NCI-H1436 treated with DMSO at 0.1 percent for 48 hours (cell line): Measurements from ENCODE around the gene CD4.
"Not testable (repeated sequence)": the region's sequence is repeated elsewhere in the genome, so short reads cannot be mapped to it uniquely, and the experiment has no call there.

Source experiments
- DNase-seq: peaks from one replicate; lab custom pipeline; 2025; lab: John Stamatoyannopoulos, UW

The CD4 gene

GRCh38 chr12:6847676-6848075, 58.3 kb downstream of the CD4 start:
- DNase-seq: no peak

- no peak for DNase-seq
These were observed 60.1 kb downstream of the CD4 start for GRCh38 chr12:6849427-6849826.

- no peak for DNase-seq
These were observed 60.7 kb downstream of the CD4 start for GRCh38 chr12:6849976-6850560.

- DNase-seq: no peak
These were observed 61.4 kb downstream of the CD4 start for GRCh38 chr12:6850796-6851152.

GRCh38 chr12:6851153-6851920, 62.0 kb downstream of the CD4 start, which contains the start of gene CDCA3:
Gene CDCA3 (minus strand): TSS chr12:6851286. CDS start chr12:6850952, 334 bp downstream.
- peak; percentile 99 for DNase-seq

GRCh38 chr12:6851921-6852650, 62.8 kb downstream of the CD4 start, which contains the start of gene USP5:
Gene USP5 (plus strand): TSS chr12:6852150. CDS start chr12:6852180, 30 bp downstream.
- DNase-seq: peak; percentile 99

- DNase-seq: no peak
These were observed 63.5 kb downstream of the CD4 start for GRCh38 chr12:6852651-6853354.

GRCh38 chr12:6853626-6854025, 64.3 kb downstream of the CD4 start:
- no peak for DNase-seq

- no peak for DNase-seq
These were observed 64.7 kb downstream of the CD4 start for GRCh38 chr12:6854036-6854435.

- DNase-seq: no peak
These were observed 66.0 kb downstream of the CD4 start for GRCh38 chr12:6855322-6855721.

GRCh38 chr12:6858799-6859198, 69.5 kb downstream of the CD4 start:
- no peak for DNase-seq

GRCh38 chr12:6860116-6860515, 70.8 kb downstream of the CD4 start:
- DNase-seq: no peak

- DNase-seq: no peak
These were observed 71.6 kb downstream of the CD4 start for GRCh38 chr12:6860942-6861341.

GRCh38 chr12:6861391-6861790, 72.1 kb downstream of the CD4 start:
- DNase-seq: no peak

GRCh38 chr12:6863033-6863432, 73.7 kb downstream of the CD4 start:
- DNase-seq: no peak

- no peak for DNase-seq
These were observed 74.4 kb downstream of the CD4 start for GRCh38 chr12:6863586-6864321.

- DNase-seq: not testable (repeated sequence)
These were observed 76.0 kb downstream of the CD4 start for GRCh38 chr12:6865307-6865706.

- no peak for DNase-seq
These were observed 77.0 kb downstream of the CD4 start for GRCh38 chr12:6866163-6866919.

GRCh38 chr12:6866920-6867412, 77.6 kb downstream of the CD4 start:
- DNase-seq: no peak

GRCh38 chr12:6867413-6868210, 78.3 kb downstream of the CD4 start, which contains the start of gene TPI1:
Gene TPI1 (plus strand): TSS chr12:6867531. CDS start chr12:6867567, 36 bp downstream.
- no peak for DNase-seq
